Natural killer cell (primary cell): ENCODE measurements around the gene FHL1. TPM values are rescaled to one million over a fixed set of nuclear protein-coding genes. Genes with fewer than 3 reads are reported as not detected.

Experiments
- ATAC-seq, 3 donors: fragments of 150-1000 bp in 2 of 3; fragments of 200-7000 bp in 1 of 3; cut with Tn5 transposase; 1 replicate in 1 of 3; 2 replicates in 2 of 3; pipeline ENCODE4 v1.10.0; 2021; ENCODE audit warnings: mild to moderate bottlenecking in 2 of 3, moderate library complexity in 2 of 3
- DNase-seq, 2 donors: peaks; one replicate each; pipeline versions ENCODE4 v3.0.0 to v3.0.0-alpha.2; 2013 to 2021; ENCODE audit warnings: mixed read lengths in 1 of 2
- H3K27ac ChIP-seq: one replicate; pipeline ENCODE4 v1.5.1; 2013; ENCODE audit warnings: mild to moderate bottlenecking, low read length
- H3K27me3 ChIP-seq: one replicate; pipeline ENCODE4 v1.6.1; 2013; ENCODE audit warnings: low read length; ENCODE audit not compliant: control insufficient read depth, insufficient read depth
- H3K36me3 ChIP-seq: one replicate; pipeline ENCODE4 v1.6.1; 2013; ENCODE audit warnings: low read length; ENCODE audit not compliant: control insufficient read depth, insufficient read depth
- H3K4me1 ChIP-seq: one replicate; pipeline ENCODE4 v1.6.1; 2013; ENCODE audit warnings: low read length; ENCODE audit not compliant: control insufficient read depth, insufficient read depth
- H3K4me3 ChIP-seq: one replicate; pipeline ENCODE4 v1.5.1; 2013; ENCODE audit warnings: low read length
- H3K9me3 ChIP-seq: one replicate; pipeline ENCODE4 v1.6.1; 2013; ENCODE audit warnings: low read length; ENCODE audit not compliant: control insufficient read depth, insufficient read depth
- H3K27ac Mint-ChIP-seq, 2 donors: one replicate each; pipeline ENCODE4 v1.8.0; 2022; ENCODE audit warnings: mild to moderate bottlenecking in 2 of 2, mixed read lengths in 2 of 2, moderate library complexity in 1 of 2
- H3K27me3 Mint-ChIP-seq, 2 donors: one replicate each; pipeline ENCODE4 v1.8.0; 2022; ENCODE audit warnings: low read depth in 2 of 2, mixed read lengths in 2 of 2
- H3K36me3 Mint-ChIP-seq: one replicate; pipeline ENCODE4 v1.8.0; 2022; ENCODE audit warnings: mixed read lengths
- H3K4me1 Mint-ChIP-seq, 2 donors: one replicate each; pipeline ENCODE4 v1.8.0; 2022; ENCODE audit warnings: mixed read lengths in 2 of 2
- H3K4me3 Mint-ChIP-seq: one replicate; pipeline ENCODE4 v1.8.0; 2022; ENCODE audit warnings: mild to moderate bottlenecking, moderate library complexity, mixed read lengths
- H3K9me3 Mint-ChIP-seq, 2 donors: one replicate each; pipeline ENCODE4 v1.8.0; 2022; ENCODE audit warnings: mixed read lengths in 2 of 2
- WGBS: methylation state at CpG from one replicate; pipeline ENCODE4 v1.1.7; 2013; ENCODE audit warnings: missing lambda C conversion rate; ENCODE audit not compliant: insufficient coverage; 5-methylcytosine and 5-hydroxymethylcytosine counted together
- intact Hi-C: fragments of 100-400 bp; cut with micrococcal nuclease; formaldehyde crosslinking; loops from one replicate; pipeline ENCODE4 v1.14.2; 2022
- total RNA-seq, 4 donors: library from RNA; stranded (reverse); fragments of 120-200 nt in 1 of 4; gene quantifications; one replicate each; pipeline versions ENCODE4 v1.2.3 to v1.2.4, GENCODE V29; 2013 to 2022
- TF ChIP-seq, protein P1 (sequence below): fragments of 200-600 bp; IDR thresholded peaks from one replicate; pipeline ENCODE4 v1.8.0; 2022; ENCODE audit warnings: antibody characterized with exemption

FHL1 gene
- total RNA-seq, 3 donors from 2014 or later (not counting 1 experiment from before 2014, with no cell fraction given): 3.2 to 5.7 (median 3.7) TPM

DNA sequence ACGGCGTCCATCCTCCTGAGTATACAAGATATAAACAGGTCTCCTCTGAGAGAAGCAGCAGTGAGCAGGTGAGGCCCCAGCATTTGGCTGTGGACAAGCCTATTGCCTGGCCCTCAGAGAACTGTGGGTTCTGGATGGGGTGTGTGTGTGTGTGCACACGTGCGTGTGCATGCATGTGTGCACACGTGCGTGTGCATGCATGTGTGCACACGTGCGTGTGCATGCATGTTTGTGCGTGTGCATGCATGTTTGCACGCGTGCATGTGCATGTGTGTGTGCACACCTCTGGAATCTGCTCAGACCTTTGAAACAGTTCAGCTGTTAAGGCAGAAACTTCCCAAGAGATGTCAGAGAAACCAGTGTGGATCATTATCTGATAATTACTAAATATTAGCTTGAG, 22.2 kb upstream of the FHL1 start:
- H3K4me3 Mint-ChIP-seq: no peak overlapping the region
- no peaks in the 10 kb centered on the region for H3K4me1 Mint-ChIP-seq
- no peaks in the 10 kb centered on the region for H3K4me1 ChIP-seq
- no peaks in the 10 kb centered on the region for H3K36me3 Mint-ChIP-seq
- no peak for DNase-seq
- no peaks in the 10 kb centered on the region for H3K9me3 Mint-ChIP-seq
- H3K27me3 ChIP-seq: no peaks in the 10 kb centered on the region
- intact Hi-C loops: no loop called here
- peaks cover 2 to 5% of the 10 kb centered on the region in 2 donors for H3K27me3 Mint-ChIP-seq
- 96% methylated on average over 11 of the region's 11 CpGs for WGBS
- H3K27ac ChIP-seq: no peak overlapping the region
- H3K36me3 ChIP-seq: no peaks in the 10 kb centered on the region
- H3K4me3 ChIP-seq: no peak overlapping the region
- no peaks in the 10 kb centered on the region for H3K9me3 ChIP-seq
- TF ChIP-seq, protein P1, sequence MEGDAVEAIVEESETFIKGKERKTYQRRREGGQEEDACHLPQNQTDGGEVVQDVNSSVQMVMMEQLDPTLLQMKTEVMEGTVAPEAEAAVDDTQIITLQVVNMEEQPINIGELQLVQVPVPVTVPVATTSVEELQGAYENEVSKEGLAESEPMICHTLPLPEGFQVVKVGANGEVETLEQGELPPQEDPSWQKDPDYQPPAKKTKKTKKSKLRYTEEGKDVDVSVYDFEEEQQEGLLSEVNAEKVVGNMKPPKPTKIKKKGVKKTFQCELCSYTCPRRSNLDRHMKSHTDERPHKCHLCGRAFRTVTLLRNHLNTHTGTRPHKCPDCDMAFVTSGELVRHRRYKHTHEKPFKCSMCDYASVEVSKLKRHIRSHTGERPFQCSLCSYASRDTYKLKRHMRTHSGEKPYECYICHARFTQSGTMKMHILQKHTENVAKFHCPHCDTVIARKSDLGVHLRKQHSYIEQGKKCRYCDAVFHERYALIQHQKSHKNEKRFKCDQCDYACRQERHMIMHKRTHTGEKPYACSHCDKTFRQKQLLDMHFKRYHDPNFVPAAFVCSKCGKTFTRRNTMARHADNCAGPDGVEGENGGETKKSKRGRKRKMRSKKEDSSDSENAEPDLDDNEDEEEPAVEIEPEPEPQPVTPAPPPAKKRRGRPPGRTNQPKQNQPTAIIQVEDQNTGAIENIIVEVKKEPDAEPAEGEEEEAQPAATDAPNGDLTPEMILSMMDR: no peak
- no peak overlapping the region for H3K27ac Mint-ChIP-seq
- no peak for ATAC-seq

GRCh38 chrX:136126371-136126770, 21.0 kb upstream of the FHL1 start:
- intact Hi-C loops: no loop called here

DNA sequence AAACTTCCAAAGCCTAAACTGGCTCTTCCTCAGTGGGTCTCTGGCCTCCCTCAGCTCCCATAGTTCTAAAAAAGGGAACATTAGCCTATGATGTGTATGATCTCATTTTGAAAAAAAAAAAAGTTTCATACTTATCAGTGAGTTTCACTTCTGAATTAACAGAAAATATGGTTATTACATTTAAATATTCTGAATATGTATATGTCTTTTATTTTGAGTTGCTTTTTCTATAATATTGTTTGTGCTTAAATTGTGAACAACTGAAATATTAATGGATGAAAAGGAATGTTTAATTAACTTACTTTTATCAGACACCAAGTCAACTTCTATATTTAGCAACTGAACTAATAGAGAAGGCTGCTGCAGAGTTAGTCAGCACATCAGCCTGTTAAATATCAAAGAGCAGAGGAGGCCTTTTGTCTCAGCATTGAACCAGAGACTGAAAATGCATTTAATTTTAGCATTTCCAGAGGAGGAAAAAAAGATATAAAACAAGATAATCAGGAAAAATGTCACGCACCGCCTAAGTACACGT, 20.4 kb upstream of the FHL1 start:
- no peaks in the 10 kb centered on the region for H3K36me3 Mint-ChIP-seq
- no peak for ATAC-seq
- H3K36me3 ChIP-seq: no peaks in the 10 kb centered on the region

More at GRCh38 chrX:136126371-136126770, 21.0 kb upstream of the FHL1 start:
- DNase-seq (no peak), ATAC-seq (no peak)
- Mint-ChIP-seq H3K4me3 (no peak overlapping the region), H3K27me3 (peaks cover 2 to 3% of the 10 kb centered on the region in 2 donors), H3K9me3 (no peaks in the 10 kb centered on the region), H3K27ac (no peak overlapping the region), H3K4me1 (no peaks in the 10 kb centered on the region), H3K36me3 (no peaks in the 10 kb centered on the region)
- Histone ChIP-seq H3K9me3 (no peaks in the 10 kb centered on the region), H3K4me3 (no peak overlapping the region), H3K4me1 (no peaks in the 10 kb centered on the region), H3K36me3 (no peaks in the 10 kb centered on the region), H3K27ac (no peak overlapping the region), H3K27me3 (no peaks in the 10 kb centered on the region)
- TF ChIP-seq, protein P1: no peak
- WGBS: 87% methylated on average over 5 of the region's 6 CpGs

More for the DNA sequence above, 20.4 kb upstream of the FHL1 start:
- H3K27ac ChIP-seq: no peak overlapping the region
- intact Hi-C loops: no loop called here
- Mint-ChIP-seq H3K27ac (no peak overlapping the region), H3K9me3 (no peaks in the 10 kb centered on the region), H3K4me1 (no peaks in the 10 kb centered on the region), H3K27me3 (peaks cover 0 to 2% of the 10 kb centered on the region in 2 donors), H3K4me3 (no peak overlapping the region)
- no peaks in the 10 kb centered on the region for H3K4me1 ChIP-seq
- H3K4me3 ChIP-seq: no peak overlapping the region
- TF ChIP-seq, protein P1: no peak
- H3K27me3 ChIP-seq: no peaks in the 10 kb centered on the region
- WGBS: 90% methylated on average over 3 of the region's 3 CpGs
- DNase-seq: no peak
- H3K9me3 ChIP-seq: no peaks in the 10 kb centered on the region
